Vagina (tissue), 2 donors: ENCODE results near the gene LIMD2.

Source experiments
- POLR2A ChIP-seq, 2 donors: fragments of 450-650 bp; IDR thresholded peaks; one replicate each; pipeline ENCODE4 v1.6.1; 2017; ENCODE audit warnings: antibody characterized with exemption in 2 of 2, mild to moderate bottlenecking in 2 of 2, moderate library complexity in 2 of 2
- TF ChIP-seq, protein P1 (sequence below), 3 experiments: fragments of 450-650 bp in 2 of 3; fragments of 200-600 bp in 1 of 3; sonication (generic) in 1 of 3; IDR thresholded peaks; one replicate each; pipeline ENCODE4 v1.5.1; 2017 to 2019; ENCODE audit warnings: antibody characterized with exemption in 3 of 3, mild to moderate bottlenecking in 2 of 3, moderate library complexity in 2 of 3

GRCh38 chr17:63709110-63709509, 9.2 kb upstream of the LIMD2 start:
- no peak for TF ChIP-seq POLR2A (IDR thresholded peaks at IDR 0.05)
- TF ChIP-seq, protein P1, sequence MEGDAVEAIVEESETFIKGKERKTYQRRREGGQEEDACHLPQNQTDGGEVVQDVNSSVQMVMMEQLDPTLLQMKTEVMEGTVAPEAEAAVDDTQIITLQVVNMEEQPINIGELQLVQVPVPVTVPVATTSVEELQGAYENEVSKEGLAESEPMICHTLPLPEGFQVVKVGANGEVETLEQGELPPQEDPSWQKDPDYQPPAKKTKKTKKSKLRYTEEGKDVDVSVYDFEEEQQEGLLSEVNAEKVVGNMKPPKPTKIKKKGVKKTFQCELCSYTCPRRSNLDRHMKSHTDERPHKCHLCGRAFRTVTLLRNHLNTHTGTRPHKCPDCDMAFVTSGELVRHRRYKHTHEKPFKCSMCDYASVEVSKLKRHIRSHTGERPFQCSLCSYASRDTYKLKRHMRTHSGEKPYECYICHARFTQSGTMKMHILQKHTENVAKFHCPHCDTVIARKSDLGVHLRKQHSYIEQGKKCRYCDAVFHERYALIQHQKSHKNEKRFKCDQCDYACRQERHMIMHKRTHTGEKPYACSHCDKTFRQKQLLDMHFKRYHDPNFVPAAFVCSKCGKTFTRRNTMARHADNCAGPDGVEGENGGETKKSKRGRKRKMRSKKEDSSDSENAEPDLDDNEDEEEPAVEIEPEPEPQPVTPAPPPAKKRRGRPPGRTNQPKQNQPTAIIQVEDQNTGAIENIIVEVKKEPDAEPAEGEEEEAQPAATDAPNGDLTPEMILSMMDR (IDR thresholded peaks at IDR 0.05) = no peak
